ENCODE data around the gene HAND1. TPM values are rescaled to one million over a fixed set of nuclear protein-coding genes. Genes with fewer than 3 reads are reported as not detected.

HAND1 gene
- total RNA-seq, 1 donor from 2014 or later: not detected

GRCh38 chr5:154461531-154461930 lies 16.5 kb downstream of the HAND1 start:
- DNase-seq (ENCODE audit: low spot score): no peak

- no peak for DNase-seq (ENCODE audit: low spot score)
Observed at GRCh38 chr5:154460172-154460571, 17.9 kb downstream of the HAND1 start.

- no peak for DNase-seq (ENCODE audit: low spot score)
Observed at GRCh38 chr5:154459015-154459414, 19.0 kb downstream of the HAND1 start.

GRCh38 chr5:154456540-154456939 lies 21.5 kb downstream of the HAND1 start:
- DNase-seq (ENCODE audit: low spot score): no peak

GRCh38 chr5:154455585-154455984 lies 22.4 kb downstream of the HAND1 start:
- DNase-seq (ENCODE audit: low spot score): no peak

GRCh38 chr5:154451957-154452356 lies 26.1 kb downstream of the HAND1 start:
- DNase-seq (ENCODE audit: low spot score): no peak

- DNase-seq (ENCODE audit: low spot score): no peak
Observed at GRCh38 chr5:154449786-154450185, 28.2 kb downstream of the HAND1 start.

- DNase-seq (ENCODE audit: low spot score): no peak
Observed at GRCh38 chr5:154447089-154447725, 30.8 kb downstream of the HAND1 start.

- peak; percentile 91 for DNase-seq (ENCODE audit: low spot score)
Observed at GRCh38 chr5:154446195-154447088, 31.6 kb downstream of the HAND1 start.

GRCh38 chr5:154445422-154446194 lies 32.4 kb downstream of the HAND1 start, which contains the start of gene SAP30L:
Gene SAP30L (plus strand): TSS chr5:154445997. CDS start chr5:154446605, 608 bp downstream.
- DNase-seq (ENCODE audit: low spot score): peak; percentile 99

GRCh38 chr5:154444556-154445421 lies 33.2 kb downstream of the HAND1 start:
- DNase-seq (ENCODE audit: low spot score): no peak

GRCh38 chr5:154442801-154443200 lies 35.2 kb downstream of the HAND1 start:
- no peak for DNase-seq (ENCODE audit: low spot score)

- DNase-seq (ENCODE audit: low spot score): no peak
Observed at GRCh38 chr5:154440540-154440939, 37.5 kb downstream of the HAND1 start.

- no peak for DNase-seq (ENCODE audit: low spot score)
Observed at GRCh38 chr5:154437281-154437965, 40.6 kb downstream of the HAND1 start.

GRCh38 chr5:154435226-154435625 lies 42.8 kb downstream of the HAND1 start:
- DNase-seq (ENCODE audit: low spot score): no peak

- DNase-seq (ENCODE audit: low spot score): no peak
Observed at GRCh38 chr5:154430961-154431630, 46.9 kb downstream of the HAND1 start.

- DNase-seq (ENCODE audit: low spot score): no peak
Observed at GRCh38 chr5:154430466-154430865, 47.6 kb downstream of the HAND1 start.

GRCh38 chr5:154429341-154429740 lies 48.7 kb downstream of the HAND1 start:
- DNase-seq (ENCODE audit: low spot score): no peak

- no peak for DNase-seq (ENCODE audit: low spot score)
Observed at GRCh38 chr5:154428208-154428607, 49.8 kb downstream of the HAND1 start.

Data from mesenteric fat pad (tissue), 1 donor.